Measurements from ENCODE around the gene CHN2. TPM values are rescaled to one million over a fixed set of nuclear protein-coding genes. Genes with fewer than 3 reads are reported as not detected.

The CHN2 gene
- total RNA-seq, 1 donor from 2014 or later, result 5.7 TPM

GRCh38 chr7:29149036-29149435, 45.5 kb upstream of the CHN2 start:
- peaks cover 2% of the 10 kb centered on the region for H3K27me3 ChIP-seq (ENCODE audit: control insufficient read depth, insufficient read depth, low read length)
- no peak for TF ChIP-seq CTCF (IDR thresholded peaks at IDR 0.05; ENCODE audit: insufficient read depth, low read length, poor library complexity, severe bottlenecking)
- no peak for DNase-seq (ENCODE audit: low read depth)
- no peaks in the 10 kb centered on the region for H3K36me3 ChIP-seq (ENCODE audit: control insufficient read depth, insufficient read depth, low read length)
- no peak overlapping the region for H3K4me3 ChIP-seq (ENCODE audit: low read depth, low read length)

GRCh38 chr7:29150856-29151255, 43.7 kb upstream of the CHN2 start:
- no peak for DNase-seq (ENCODE audit: low read depth)
- Histone ChIP-seq H3K27me3 (ENCODE audit: control insufficient read depth, insufficient read depth, low read length) (peaks cover 2% of the 10 kb centered on the region), H3K4me3 (ENCODE audit: low read depth, low read length) (no peak overlapping the region), H3K36me3 (ENCODE audit: control insufficient read depth, insufficient read depth, low read length) (no peaks in the 10 kb centered on the region)
- no peak for TF ChIP-seq CTCF (IDR thresholded peaks at IDR 0.05; ENCODE audit: insufficient read depth, low read length, poor library complexity, severe bottlenecking)

- Histone ChIP-seq H3K27me3 (ENCODE audit: control insufficient read depth, insufficient read depth, low read length) (no peaks in the 10 kb centered on the region), H3K36me3 (ENCODE audit: control insufficient read depth, insufficient read depth, low read length) (no peaks in the 10 kb centered on the region), H3K4me3 (ENCODE audit: low read depth, low read length) (no peak overlapping the region)
- no peak for TF ChIP-seq CTCF (IDR thresholded peaks at IDR 0.05; ENCODE audit: insufficient read depth, low read length, poor library complexity, severe bottlenecking)
- no peak for DNase-seq (ENCODE audit: low read depth)
Measured at GRCh38 chr7:29154076-29154475, 40.5 kb upstream of the CHN2 start.

- no peak for DNase-seq (ENCODE audit: low read depth)
- Histone ChIP-seq H3K4me3 (ENCODE audit: low read depth, low read length) (no peak overlapping the region), H3K27me3 (ENCODE audit: control insufficient read depth, insufficient read depth, low read length) (no peaks in the 10 kb centered on the region), H3K36me3 (ENCODE audit: control insufficient read depth, insufficient read depth, low read length) (no peaks in the 10 kb centered on the region)
- TF ChIP-seq CTCF (IDR thresholded peaks at IDR 0.05; ENCODE audit: insufficient read depth, low read length, poor library complexity, severe bottlenecking), result no peak
Measured at GRCh38 chr7:29156907-29157452, 37.6 kb upstream of the CHN2 start.

- no peak for DNase-seq (ENCODE audit: low read depth)
- H3K27me3 ChIP-seq (ENCODE audit: control insufficient read depth, insufficient read depth, low read length), result no peaks in the 10 kb centered on the region
- TF ChIP-seq CTCF (IDR thresholded peaks at IDR 0.05; ENCODE audit: insufficient read depth, low read length, poor library complexity, severe bottlenecking), result no peak
- H3K4me3 ChIP-seq (ENCODE audit: low read depth, low read length), result no peak overlapping the region
- H3K36me3 ChIP-seq (ENCODE audit: control insufficient read depth, insufficient read depth, low read length), result no peaks in the 10 kb centered on the region
Measured at GRCh38 chr7:29158795-29159423, 35.7 kb upstream of the CHN2 start.

GRCh38 chr7:29160080-29160479, 34.5 kb upstream of the CHN2 start:
- H3K27me3 ChIP-seq (ENCODE audit: control insufficient read depth, insufficient read depth, low read length), result no peaks in the 10 kb centered on the region
- no peak overlapping the region for H3K4me3 ChIP-seq (ENCODE audit: low read depth, low read length)
- no peak for TF ChIP-seq CTCF (IDR thresholded peaks at IDR 0.05; ENCODE audit: insufficient read depth, low read length, poor library complexity, severe bottlenecking)
- no peaks in the 10 kb centered on the region for H3K36me3 ChIP-seq (ENCODE audit: control insufficient read depth, insufficient read depth, low read length)
- DNase-seq (ENCODE audit: low read depth), result no peak

Data from kidney epithelial cell (primary cell).